Activated CD8-positive, alpha-beta memory T cell treated with anti-CD3 and anti-CD28 coated beads, Interleukin-2, amount 50 U/mL, for 24 hours (primary cell): Measurements from ENCODE around the gene TTC5.
"Not testable (repeated sequence)": the region's sequence is repeated elsewhere in the genome, so short reads cannot be mapped to it uniquely, and the experiment has no call there.

ENCODE experiments used
- DNase-seq: peaks from one replicate; pipeline ENCODE4 v3.0.0-alpha.2; 2020; ENCODE audit errors: extremely low read depth

Gene TTC5

GRCh38 chr14:20302042-20302755, 3.6 kb downstream of the TTC5 start:
- DNase-seq, result no peak

GRCh38 chr14:20295067-20295466, 10.7 kb downstream of the TTC5 start:
- no peak for DNase-seq

DNA sequence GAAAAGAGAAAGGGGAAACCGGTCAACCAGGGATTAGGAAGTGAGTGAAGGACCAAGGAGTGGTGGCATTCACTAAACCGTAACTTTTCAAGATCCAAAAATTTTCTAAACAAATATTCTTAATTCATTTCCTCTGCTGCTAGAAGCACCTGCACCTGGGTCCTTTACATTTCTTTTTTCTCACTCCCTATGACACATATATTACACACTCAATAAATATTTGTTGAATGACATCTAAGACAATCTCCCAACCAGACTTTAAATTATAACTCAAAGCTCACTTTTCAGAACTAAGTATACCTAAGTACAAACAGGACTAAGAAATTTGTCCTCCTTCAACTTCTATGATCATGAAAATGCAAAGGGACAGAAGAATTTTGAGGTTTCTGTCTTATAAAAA, 11.1 kb downstream of the TTC5 start:
- DNase-seq, result no peak

DNA sequence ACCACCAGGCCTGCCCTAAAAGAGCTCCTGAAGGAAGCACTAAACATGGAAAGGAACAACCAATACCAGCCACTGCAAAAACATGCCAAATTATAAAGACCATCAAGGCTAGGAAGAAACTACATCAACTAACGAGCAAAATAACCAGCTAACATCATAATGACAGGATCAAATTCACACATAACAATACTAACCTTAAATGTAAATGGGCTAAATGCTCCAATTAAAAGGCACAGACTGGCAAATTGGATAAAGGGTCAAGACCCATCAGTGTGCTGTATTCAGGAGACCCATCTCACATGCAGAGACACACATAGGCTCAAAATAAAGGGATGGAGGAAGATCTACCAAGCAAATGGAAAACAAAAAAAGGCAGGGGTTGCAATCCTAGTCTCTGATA, 23.8 kb downstream of the TTC5 start:
- not testable (repeated sequence) for DNase-seq

GRCh38 chr14:20280265-20280664, 25.5 kb downstream of the TTC5 start:
- DNase-seq, result not testable (repeated sequence)

- no peak for DNase-seq
Measured at GRCh38 chr14:20278414-20278813, 27.3 kb downstream of the TTC5 start.

DNA sequence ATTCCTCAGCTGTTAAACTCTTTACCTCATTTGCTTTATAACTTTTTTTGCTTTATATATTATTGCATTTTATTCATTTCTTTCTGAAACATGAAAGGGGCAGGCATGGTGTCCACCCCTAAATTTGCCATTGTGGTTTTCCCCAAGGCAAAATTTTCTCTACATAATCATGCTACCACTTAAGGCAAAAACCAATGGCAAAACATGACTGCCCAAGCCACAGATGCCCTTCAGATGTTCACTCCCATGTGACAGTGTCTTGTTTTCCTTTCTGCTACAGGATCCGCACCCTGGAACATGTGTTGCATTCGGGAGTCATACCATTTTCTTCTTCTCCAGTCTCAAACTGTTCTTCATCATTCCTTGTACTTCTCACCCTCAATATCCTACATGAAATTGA, 28.3 kb downstream of the TTC5 start:
- no peak for DNase-seq

GRCh38 chr14:20274062-20274461, 31.7 kb downstream of the TTC5 start:
- DNase-seq, result no peak

GRCh38 chr14:20264361-20264760, 41.4 kb downstream of the TTC5 start:
- DNase-seq, result not testable (repeated sequence)

- no peak for DNase-seq
Measured at GRCh38 chr14:20262642-20263128, 43.1 kb downstream of the TTC5 start.

GRCh38 chr14:20247646-20248246, 58.0 kb downstream of the TTC5 start:
- DNase-seq, result no peak
